K562 (cell line): ENCODE results near the gene BPTF. TPM values are rescaled to one million over a fixed set of nuclear protein-coding genes. Genes with fewer than 3 reads are reported as not detected.

Experiments
- ATF1 ChIP-seq, 2 experiments: fragments of 450-650 bp in 1 of 2; IDR thresholded peaks; 2 replicates each; pipeline ENCODE4 v1.6.1; 2016; ENCODE audit warnings: missing compliant biosample characterization in 1 of 2, missing genetic modification characterization in 1 of 2
- CXXC5 ChIP-seq: fragments of 250-450 bp; sonication (Bioruptor Pico); IDR thresholded peaks from 2 replicates; pipeline ENCODE4 v1.8.0; 2022; ENCODE audit warnings: inconsistent platforms, mild to moderate bottlenecking, moderate library complexity
- GATAD2B ChIP-seq: fragments of 450-650 bp; IDR thresholded peaks from 2 replicates; pipeline ENCODE4 v1.6.1; 2017; ENCODE audit warnings: mild to moderate bottlenecking, borderline replicate concordance
- HNRNPH1 ChIP-seq: fragments of 200-400 bp; formaldehyde crosslinking; optimal IDR thresholded peaks from 2 replicates; pipeline ENCODE3; 2017; ENCODE audit warnings: low read depth, mild to moderate bottlenecking, low read length, moderate library complexity
- ILK ChIP-seq: fragments of 450-650 bp; IDR thresholded peaks from 2 replicates; pipeline ENCODE4 v1.6.1; 2016; ENCODE audit warnings: missing genetic modification characterization, low read depth, mild to moderate bottlenecking, missing compliant biosample characterization, moderate library complexity, borderline replicate concordance
- LEF1 ChIP-seq: fragments of 450-650 bp; IDR thresholded peaks from 2 replicates; pipeline ENCODE4 v1.6.1; 2016; ENCODE audit warnings: mild to moderate bottlenecking
- MECOM ChIP-seq: fragments of 250-450 bp; sonication (Bioruptor Pico); IDR thresholded peaks from 2 replicates; pipeline ENCODE4 v1.8.0; 2022; ENCODE audit warnings: inconsistent platforms
- NFE2 ChIP-seq: IDR thresholded peaks from 2 replicates; pipeline ENCODE4 v1.6.1; 2014; ENCODE audit warnings: antibody characterized with exemption, low read depth
- NR4A1 ChIP-seq, 2 experiments: fragments of 250-450 bp in 1 of 2; fragments of 450-650 bp in 1 of 2; sonication (Bioruptor Pico) in 1 of 2; IDR thresholded peaks; 2 replicates each; pipeline versions ENCODE4 v1.4.0 to v1.6.1; 2016 to 2020; ENCODE audit warnings: mild to moderate bottlenecking in 2 of 2, missing compliant biosample characterization in 1 of 2, missing genetic modification characterization in 1 of 2, moderate library complexity in 1 of 2
- TARDBP ChIP-seq: fragments of 450-650 bp; IDR thresholded peaks from 2 replicates; pipeline ENCODE4 v1.6.1; 2016
- ZBTB40 ChIP-seq, 2 experiments: fragments of 450-650 bp in 1 of 2; sonication (generic) in 1 of 2; formaldehyde crosslinking in 1 of 2; IDR thresholded peaks; 2 replicates each; pipeline versions ENCODE4 v1.7.1 to v1.9.0; 2016 to 2022; ENCODE audit warnings: inconsistent platforms in 1 of 2, mild to moderate bottlenecking in 1 of 2, missing genetic modification reagents in 1 of 2
- ZKSCAN1 ChIP-seq: fragments of 150-350 bp; IDR thresholded peaks from 2 replicates; pipeline ENCODE4 v1.6.1; 2016; ENCODE audit warnings: low read depth, low read length
- ZNF165 ChIP-seq: fragments of 250-450 bp; sonication (Bioruptor Pico); IDR thresholded peaks from 2 replicates; pipeline ENCODE4 v1.4.0; 2020; ENCODE audit warnings: borderline replicate concordance
- ZNF668 ChIP-seq: fragments of 250-450 bp; sonication (Bioruptor Pico); IDR thresholded peaks from 2 replicates; pipeline ENCODE4 v1.8.0; 2022; ENCODE audit warnings: mild to moderate bottlenecking, inconsistent platforms
- ZNF830 ChIP-seq: fragments of 250-450 bp; sonication (Bioruptor Pico); IDR thresholded peaks from 2 replicates; pipeline ENCODE4 v1.5.0; 2021; ENCODE audit warnings: mild to moderate bottlenecking
- polyA plus RNA-seq, 8 experiments: library from polyadenylated mRNA; depleted of rRNA in 4 of 8; stranded (reverse) in 5 of 8; unstranded in 3 of 8; fragments of >200 nt; fragmentation: Nextera tagmentation in 2 of 8; fragmentation: Illumina TruSeq in 1 of 8; extraction: Ambion mirVana in 2 of 8; extraction: Trizol in 1 of 8; gene quantifications; 2 replicates each; pipeline versions ENCODE4 v1.2.1 to v1.2.3, GENCODE V29; 2011 to 2014; ENCODE audit warnings: inconsistent platforms in 1 of 8, missing spikeins in 1 of 8
- total RNA-seq, 7 experiments: library from RNA; depleted of rRNA in 6 of 7; stranded (reverse); fragments of >200 nt in 6 of 7; fragmentation: Illumina TruSeq in 2 of 7; extraction: Trizol in 2 of 7; gene quantifications; 2 replicates each; pipeline versions ENCODE4 v1.2.1 to v1.2.3, GENCODE V29; 2011 to 2021; ENCODE audit warnings: low replicate concordance in 1 of 7
- TF ChIP-seq, protein P1 (sequence below): fragments of 450-650 bp; IDR thresholded peaks from 2 replicates; pipeline ENCODE4 v1.6.1; 2016; ENCODE audit warnings: mild to moderate bottlenecking

Gene BPTF
- total and polyA plus RNA-seq, 9 of the 15 experiments (the other 6 are each of a cell fraction or from before 2014, with no cell fraction given) = 12.5 to 52.1 (median 26.9) TPM

- peak; percentile 54 for TF ChIP-seq ZBTB40 (IDR thresholded peaks at IDR 0.05)
- no peak for TF ChIP-seq ZBTB40 (CRISPR knock-in tag; IDR thresholded peaks at IDR 0.05)
- no peak for TF ChIP-seq HNRNPH1
- TF ChIP-seq NR4A1 (CRISPR knock-in tag; IDR thresholded peaks at IDR 0.05) = no peak
- no peak for TF ChIP-seq NR4A1 (tag; IDR thresholded peaks at IDR 0.05)
- TF ChIP-seq ZNF165 (CRISPR knock-in tag) = no peak
- no peak for TF ChIP-seq MECOM (CRISPR knock-in tag)
- TF ChIP-seq ILK (tag) = no peak
- TF ChIP-seq TARDBP = 0 out of 2 replicates have a peak, but pooled peaks have one; percentile 40
- TF ChIP-seq, protein P1, sequence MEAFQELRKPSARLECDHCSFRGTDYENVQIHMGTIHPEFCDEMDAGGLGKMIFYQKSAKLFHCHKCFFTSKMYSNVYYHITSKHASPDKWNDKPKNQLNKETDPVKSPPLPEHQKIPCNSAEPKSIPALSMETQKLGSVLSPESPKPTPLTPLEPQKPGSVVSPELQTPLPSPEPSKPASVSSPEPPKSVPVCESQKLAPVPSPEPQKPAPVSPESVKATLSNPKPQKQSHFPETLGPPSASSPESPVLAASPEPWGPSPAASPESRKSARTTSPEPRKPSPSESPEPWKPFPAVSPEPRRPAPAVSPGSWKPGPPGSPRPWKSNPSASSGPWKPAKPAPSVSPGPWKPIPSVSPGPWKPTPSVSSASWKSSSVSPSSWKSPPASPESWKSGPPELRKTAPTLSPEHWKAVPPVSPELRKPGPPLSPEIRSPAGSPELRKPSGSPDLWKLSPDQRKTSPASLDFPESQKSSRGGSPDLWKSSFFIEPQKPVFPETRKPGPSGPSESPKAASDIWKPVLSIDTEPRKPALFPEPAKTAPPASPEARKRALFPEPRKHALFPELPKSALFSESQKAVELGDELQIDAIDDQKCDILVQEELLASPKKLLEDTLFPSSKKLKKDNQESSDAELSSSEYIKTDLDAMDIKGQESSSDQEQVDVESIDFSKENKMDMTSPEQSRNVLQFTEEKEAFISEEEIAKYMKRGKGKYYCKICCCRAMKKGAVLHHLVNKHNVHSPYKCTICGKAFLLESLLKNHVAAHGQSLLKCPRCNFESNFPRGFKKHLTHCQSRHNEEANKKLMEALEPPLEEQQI = peak; percentile 78
- TF ChIP-seq LEF1 = peak; percentile 70; the same call in 1 of the 2 replicates
- no peak; the same call in 1 of the 2 replicates for TF ChIP-seq NFE2
- TF ChIP-seq GATAD2B = no peak
- TF ChIP-seq ZNF668 (CRISPR knock-in tag) = no peak
- no peak for TF ChIP-seq ZNF830 (CRISPR knock-in tag)
- TF ChIP-seq ATF1 (CRISPR knock-in tag; IDR thresholded peaks at IDR 0.05) = no peak
- peak; percentile 29; the same call in 1 of the 2 replicates for TF ChIP-seq ATF1 (tag; IDR thresholded peaks at IDR 0.05)
- TF ChIP-seq ZKSCAN1 = no peak
- TF ChIP-seq CXXC5 (CRISPR knock-in tag) = peak; percentile 69
Observed at GRCh38 chr17:67855504-67856324, 30.4 kb downstream of the BPTF start (continued).
